ENCODE data around the gene ABCA2. TPM values are rescaled to one million over a fixed set of nuclear protein-coding genes. Genes with fewer than 3 reads are reported as not detected.

ABCA2 gene
- total RNA-seq, 1 experiment from 2014 or later = 22.6 TPM

DNA sequence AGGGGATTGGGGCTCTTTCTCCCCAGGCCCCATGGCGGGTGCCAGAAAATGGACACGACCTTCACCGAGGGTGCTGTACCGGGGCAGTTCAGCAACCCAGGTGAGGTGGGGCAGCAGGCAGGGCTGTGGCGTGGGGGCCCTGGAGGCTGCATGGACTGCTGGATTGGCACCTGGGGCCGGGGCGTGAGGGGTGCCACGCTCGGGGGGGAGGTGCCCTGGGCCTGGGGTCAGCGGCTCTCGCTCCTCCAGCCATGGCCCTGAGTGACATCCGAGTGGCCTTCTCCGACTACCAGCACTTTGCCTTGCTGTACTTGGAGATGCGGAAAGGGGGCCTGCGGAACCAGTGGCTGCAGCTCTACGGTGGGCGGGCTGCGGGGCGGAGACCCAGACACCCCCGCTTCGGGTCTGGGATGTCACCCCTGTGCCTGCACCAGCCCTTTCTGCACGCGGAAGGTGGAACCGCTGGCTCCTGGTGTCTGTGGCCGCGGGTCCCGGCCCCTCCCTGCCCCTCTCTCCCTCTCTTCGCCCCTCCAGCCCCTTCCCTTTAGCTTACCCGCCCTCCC, 43.5 kb downstream of the ABCA2 start:
- Mint-ChIP-seq H3K36me3 (ENCODE audit: insufficient read depth, unreplicated experiment) (peaks cover 6% of the 10 kb centered on the region), H3K9me3 (ENCODE audit: unreplicated experiment) (no peaks in the 10 kb centered on the region), H3K27me3 (ENCODE audit: insufficient read depth, unreplicated experiment) (no peaks in the 10 kb centered on the region), H3K27ac (ENCODE audit: unreplicated experiment) (no peak overlapping the region), H3K4me3 (ENCODE audit: unreplicated experiment) (no peak overlapping the region), H3K4me1 (ENCODE audit: low read depth, unreplicated experiment) (peaks cover 18% of the 10 kb centered on the region)
- H3K4me3 ChIP-seq (ENCODE audit: low read depth, low read length) = no peak overlapping the region
- no TSS peak for BruUV-seq (replicated peaks)
- no peaks in the 10 kb centered on the region for H3K27me3 ChIP-seq (replicated peaks; ENCODE audit: control insufficient read depth, insufficient read depth, low read length)
- H3K4me1 ChIP-seq = peaks cover 14% of the 10 kb centered on the region
- H3K36me3 ChIP-seq (ENCODE audit: control insufficient read depth, insufficient read depth, low read length) = no peaks in the 10 kb centered on the region
- intact Hi-C loops (cut with micrococcal nuclease; ENCODE audit: unreplicated experiment) = no loop called here
- POLR2A ChIA-PET = no interaction called here
- CTCF ChIA-PET = no interaction called here
- no peak for DNase-seq
- TF ChIP-seq, protein P1, sequence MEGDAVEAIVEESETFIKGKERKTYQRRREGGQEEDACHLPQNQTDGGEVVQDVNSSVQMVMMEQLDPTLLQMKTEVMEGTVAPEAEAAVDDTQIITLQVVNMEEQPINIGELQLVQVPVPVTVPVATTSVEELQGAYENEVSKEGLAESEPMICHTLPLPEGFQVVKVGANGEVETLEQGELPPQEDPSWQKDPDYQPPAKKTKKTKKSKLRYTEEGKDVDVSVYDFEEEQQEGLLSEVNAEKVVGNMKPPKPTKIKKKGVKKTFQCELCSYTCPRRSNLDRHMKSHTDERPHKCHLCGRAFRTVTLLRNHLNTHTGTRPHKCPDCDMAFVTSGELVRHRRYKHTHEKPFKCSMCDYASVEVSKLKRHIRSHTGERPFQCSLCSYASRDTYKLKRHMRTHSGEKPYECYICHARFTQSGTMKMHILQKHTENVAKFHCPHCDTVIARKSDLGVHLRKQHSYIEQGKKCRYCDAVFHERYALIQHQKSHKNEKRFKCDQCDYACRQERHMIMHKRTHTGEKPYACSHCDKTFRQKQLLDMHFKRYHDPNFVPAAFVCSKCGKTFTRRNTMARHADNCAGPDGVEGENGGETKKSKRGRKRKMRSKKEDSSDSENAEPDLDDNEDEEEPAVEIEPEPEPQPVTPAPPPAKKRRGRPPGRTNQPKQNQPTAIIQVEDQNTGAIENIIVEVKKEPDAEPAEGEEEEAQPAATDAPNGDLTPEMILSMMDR (IDR thresholded peaks at IDR 0.05; ENCODE audit: insufficient read depth in 1 of 2, low read depth in 1 of 2, low read length in 1 of 2, severe bottlenecking in 1 of 2, unreplicated experiment in 1 of 2) = no peak
- no peaks in the 10 kb centered on the region for H3K9me3 ChIP-seq

DNA sequence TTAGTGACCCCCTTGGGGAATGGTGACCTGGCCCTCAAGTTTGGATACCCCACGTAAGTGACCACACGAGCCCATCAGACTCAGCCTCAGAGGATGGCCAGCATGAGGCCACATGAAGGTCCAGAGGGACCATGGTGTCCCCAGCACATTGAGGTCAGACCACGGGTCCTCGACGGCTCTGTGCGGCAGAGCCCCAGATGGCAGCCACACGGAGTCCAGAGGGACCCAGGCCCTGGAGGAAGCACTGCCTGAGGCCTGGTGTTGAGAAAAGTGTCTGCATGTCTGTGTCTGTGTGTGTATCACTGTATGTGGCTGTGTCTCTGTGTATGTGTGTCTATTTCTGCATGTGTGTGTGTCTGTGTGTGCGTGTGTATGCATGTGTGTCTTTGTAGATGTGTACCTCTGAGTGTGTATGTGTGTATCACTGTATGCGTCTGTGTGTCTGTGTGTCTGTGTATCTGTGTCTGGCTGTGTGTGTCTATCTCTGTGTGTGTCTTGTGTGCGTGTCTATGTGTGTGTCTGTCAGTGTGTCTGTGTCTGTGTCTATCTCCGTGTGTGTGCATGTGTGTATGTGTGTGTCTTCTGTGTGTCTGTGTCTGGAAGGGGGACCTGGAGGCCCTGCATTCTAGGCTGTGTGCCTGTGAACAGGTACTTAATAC, 44.3 kb downstream of the ABCA2 start:
- H3K9me3 Mint-ChIP-seq (ENCODE audit: unreplicated experiment) = no peaks in the 10 kb centered on the region
- BruUV-seq (replicated peaks) = no TSS peak
- H3K36me3 Mint-ChIP-seq (ENCODE audit: insufficient read depth, unreplicated experiment) = no peaks in the 10 kb centered on the region
- Histone ChIP-seq H3K4me1 (peaks cover 8% of the 10 kb centered on the region), H3K36me3 (ENCODE audit: control insufficient read depth, insufficient read depth, low read length) (no peaks in the 10 kb centered on the region), H3K4me3 (ENCODE audit: low read depth, low read length) (no peak overlapping the region), H3K9me3 (no peaks in the 10 kb centered on the region), H3K27me3 (replicated peaks; ENCODE audit: control insufficient read depth, insufficient read depth, low read length) (no peaks in the 10 kb centered on the region)
- POLR2A ChIA-PET = no interaction called here
- peaks cover 10% of the 10 kb centered on the region for H3K4me1 Mint-ChIP-seq (ENCODE audit: low read depth, unreplicated experiment)
- CTCF ChIA-PET = no interaction called here
- intact Hi-C loops (cut with micrococcal nuclease; ENCODE audit: unreplicated experiment) = no loop called here
- TF ChIP-seq, protein P1 (IDR thresholded peaks at IDR 0.05; ENCODE audit: insufficient read depth in 1 of 2, low read depth in 1 of 2, low read length in 1 of 2, severe bottlenecking in 1 of 2, unreplicated experiment in 1 of 2) = no peak
- no peak for DNase-seq
- no peak overlapping the region for H3K4me3 Mint-ChIP-seq (ENCODE audit: unreplicated experiment)
- H3K27ac Mint-ChIP-seq (ENCODE audit: unreplicated experiment) = no peak overlapping the region
- H3K27me3 Mint-ChIP-seq (ENCODE audit: insufficient read depth, unreplicated experiment) = no peaks in the 10 kb centered on the region

DNA sequence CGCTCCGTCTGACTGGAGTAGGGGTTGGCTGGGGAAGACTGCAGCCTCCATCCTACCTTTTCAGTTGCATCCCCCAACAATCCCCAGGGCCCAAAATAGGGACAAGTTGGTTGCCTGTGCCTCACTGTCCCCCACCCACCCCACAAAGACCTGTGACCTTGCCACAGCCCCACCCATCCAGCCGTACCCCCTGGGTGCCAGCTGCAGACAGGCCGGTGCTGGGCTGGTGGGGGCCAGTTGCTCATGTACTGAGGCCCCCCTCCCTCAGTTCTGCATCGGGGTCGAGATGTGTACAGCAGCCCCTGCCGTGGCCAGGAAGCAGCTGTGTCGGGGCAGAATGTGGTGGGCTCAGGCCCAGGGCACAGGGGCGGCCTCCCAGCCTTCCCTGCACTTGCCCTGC, 44.9 kb downstream of the ABCA2 start:
- H3K27me3 ChIP-seq (replicated peaks; ENCODE audit: control insufficient read depth, insufficient read depth, low read length) = no peaks in the 10 kb centered on the region
- no peaks in the 10 kb centered on the region for H3K36me3 ChIP-seq (ENCODE audit: control insufficient read depth, insufficient read depth, low read length)
- H3K4me1 ChIP-seq = peaks cover 4% of the 10 kb centered on the region; the same call in 1 of the 2 replicates
- POLR2A ChIA-PET = no interaction called here
- no peaks in the 10 kb centered on the region for H3K27me3 Mint-ChIP-seq (ENCODE audit: insufficient read depth, unreplicated experiment)
- peaks cover 7% of the 10 kb centered on the region for H3K4me1 Mint-ChIP-seq (ENCODE audit: low read depth, unreplicated experiment)
- no peaks in the 10 kb centered on the region for H3K9me3 Mint-ChIP-seq (ENCODE audit: unreplicated experiment)
- TF ChIP-seq, protein P1 (IDR thresholded peaks at IDR 0.05; ENCODE audit: insufficient read depth in 1 of 2, low read depth in 1 of 2, low read length in 1 of 2, severe bottlenecking in 1 of 2, unreplicated experiment in 1 of 2) = no peak
- no peak for DNase-seq
- H3K36me3 Mint-ChIP-seq (ENCODE audit: insufficient read depth, unreplicated experiment) = no peaks in the 10 kb centered on the region
- H3K4me3 Mint-ChIP-seq (ENCODE audit: unreplicated experiment) = no peak overlapping the region
- CTCF ChIA-PET = no interaction called here
- intact Hi-C loops (cut with micrococcal nuclease; ENCODE audit: unreplicated experiment) = no loop called here
- H3K9me3 ChIP-seq = no peaks in the 10 kb centered on the region
- H3K27ac Mint-ChIP-seq (ENCODE audit: unreplicated experiment) = no peak overlapping the region
- no peak overlapping the region for H3K4me3 ChIP-seq (ENCODE audit: low read depth, low read length)
- BruUV-seq (replicated peaks) = no TSS peak

All from Caco-2 (cell line).